HL-60 (cell line): Measurements from ENCODE around the gene NPC1.

Source experiments
- DNase-seq, 2 experiments: peaks; one replicate each; pipeline ENCODE4 v3.0.0-alpha.2; 2010 to 2020; ENCODE audit warnings: low read depth in 1 of 2, low spot score in 1 of 2
- H3K27ac ChIP-seq: fragments of 250-450 bp; sonication (Bioruptor Pico); replicated peaks from 2 replicates; pipeline ENCODE4 v1.5.1; 2020; ENCODE audit warnings: mild to moderate bottlenecking, moderate library complexity
- H3K27me3 ChIP-seq: fragments of 250-450 bp; sonication (Bioruptor Pico); 2 replicates; pipeline ENCODE4 v1.5.1; 2021; ENCODE audit warnings: mild to moderate bottlenecking, moderate library complexity; ENCODE audit not compliant: insufficient read depth, poor library complexity, severe bottlenecking
- H3K4me3 ChIP-seq: replicated peaks from 2 replicates; pipeline ENCODE4 v1.5.1; 2011; ENCODE audit warnings: mild to moderate bottlenecking, control low read depth, low read length; ENCODE audit not compliant: insufficient read depth
- CTCF ChIP-seq: IDR thresholded peaks from one replicate; pipeline ENCODE4 v1.5.1; 2011; ENCODE audit warnings: low read length, control low read depth, inconsistent platforms; ENCODE audit not compliant: insufficient read depth
- GABPA ChIP-seq: IDR thresholded peaks from 2 replicates; pipeline ENCODE4 v1.6.1; 2012; ENCODE audit warnings: low read depth
- POLR2AphosphoS5 ChIP-seq: IDR thresholded peaks from 2 replicates; pipeline ENCODE4 v1.6.1; 2012; ENCODE audit warnings: low read depth
- REST ChIP-seq: IDR thresholded peaks from 2 replicates; pipeline ENCODE4 v1.6.1; 2012; ENCODE audit warnings: low read depth; ENCODE audit not compliant: insufficient replicate concordance
- SPI1 ChIP-seq: IDR thresholded peaks from 2 replicates; pipeline ENCODE4 v1.6.1; 2012; ENCODE audit warnings: low read depth, mild to moderate bottlenecking, borderline replicate concordance

NPC1 gene

GRCh38 chr18:23553887-23554286 is 32.4 kb downstream of the NPC1 start:
- Histone ChIP-seq H3K4me3 (no peak overlapping the region), H3K27ac (no peak overlapping the region), H3K27me3 (no peaks in the 10 kb centered on the region)
- DNase-seq, result no peak
- TF ChIP-seq POLR2AphosphoS5 (no peak), CTCF (no peak), REST (no peak), SPI1 (no peak), GABPA (no peak)

GRCh38 chr18:23552505-23552904 is 33.8 kb downstream of the NPC1 start:
- Histone ChIP-seq H3K27ac (no peak overlapping the region), H3K27me3 (no peaks in the 10 kb centered on the region), H3K4me3 (no peak overlapping the region)
- TF ChIP-seq GABPA (no peak), SPI1 (no peak), POLR2AphosphoS5 (no peak), REST (no peak), CTCF (no peak)
- no peak for DNase-seq

GRCh38 chr18:23551978-23552377 is 34.3 kb downstream of the NPC1 start:
- H3K4me3 ChIP-seq, result no peak overlapping the region
- H3K27me3 ChIP-seq, result no peaks in the 10 kb centered on the region
- TF ChIP-seq REST (no peak), SPI1 (no peak), POLR2AphosphoS5 (no peak), CTCF (no peak), GABPA (no peak)
- no peak overlapping the region for H3K27ac ChIP-seq
- no peak for DNase-seq
